Measurements from ENCODE around the gene NCOA3. TPM values are rescaled to one million over a fixed set of nuclear protein-coding genes. Genes with fewer than 3 reads are reported as not detected.

Gene NCOA3
- total and polyA plus RNA-seq, 2 of the 8 experiments (the other 6 are each of a cell fraction or from before 2014, with no cell fraction given): 7.9 to 24.7 TPM

DNA sequence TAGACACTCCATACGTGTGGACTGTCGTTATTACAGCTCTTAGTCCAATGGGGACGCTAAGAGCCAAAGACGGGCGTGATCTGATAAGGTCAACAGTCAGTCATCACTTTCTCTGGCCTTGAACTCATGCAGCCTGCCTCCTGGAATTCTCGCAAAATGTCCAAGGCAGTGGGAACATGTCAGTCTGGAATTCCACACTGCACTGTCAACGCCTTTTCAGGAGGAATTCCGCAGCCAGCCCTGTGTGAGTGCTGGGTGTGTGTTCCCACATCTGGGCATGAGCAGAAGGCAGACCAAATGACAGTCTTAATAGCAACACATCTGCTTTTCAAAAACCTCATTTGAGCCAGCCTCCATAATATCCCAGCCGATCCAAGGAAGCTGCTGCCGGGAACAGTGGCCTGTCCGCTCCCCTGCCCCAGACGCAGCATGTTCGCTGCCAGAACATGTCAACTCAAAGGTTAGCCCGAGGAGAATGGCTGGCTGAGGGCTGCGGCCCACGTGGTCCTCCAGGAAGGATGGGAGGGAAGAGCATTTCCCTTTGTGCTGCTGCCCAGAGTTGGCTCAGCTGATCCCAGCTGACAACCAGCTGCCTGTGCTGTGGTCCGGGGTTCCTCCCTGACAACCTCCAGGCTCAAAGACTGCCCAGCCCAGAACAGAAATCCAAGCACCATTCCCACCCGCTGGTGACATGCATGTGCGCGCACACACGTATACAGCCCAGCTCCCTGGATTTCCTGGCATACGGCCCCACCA is 180.5 kb downstream of the NCOA3 start (continued):
- TF ChIP-seq, protein P1, sequence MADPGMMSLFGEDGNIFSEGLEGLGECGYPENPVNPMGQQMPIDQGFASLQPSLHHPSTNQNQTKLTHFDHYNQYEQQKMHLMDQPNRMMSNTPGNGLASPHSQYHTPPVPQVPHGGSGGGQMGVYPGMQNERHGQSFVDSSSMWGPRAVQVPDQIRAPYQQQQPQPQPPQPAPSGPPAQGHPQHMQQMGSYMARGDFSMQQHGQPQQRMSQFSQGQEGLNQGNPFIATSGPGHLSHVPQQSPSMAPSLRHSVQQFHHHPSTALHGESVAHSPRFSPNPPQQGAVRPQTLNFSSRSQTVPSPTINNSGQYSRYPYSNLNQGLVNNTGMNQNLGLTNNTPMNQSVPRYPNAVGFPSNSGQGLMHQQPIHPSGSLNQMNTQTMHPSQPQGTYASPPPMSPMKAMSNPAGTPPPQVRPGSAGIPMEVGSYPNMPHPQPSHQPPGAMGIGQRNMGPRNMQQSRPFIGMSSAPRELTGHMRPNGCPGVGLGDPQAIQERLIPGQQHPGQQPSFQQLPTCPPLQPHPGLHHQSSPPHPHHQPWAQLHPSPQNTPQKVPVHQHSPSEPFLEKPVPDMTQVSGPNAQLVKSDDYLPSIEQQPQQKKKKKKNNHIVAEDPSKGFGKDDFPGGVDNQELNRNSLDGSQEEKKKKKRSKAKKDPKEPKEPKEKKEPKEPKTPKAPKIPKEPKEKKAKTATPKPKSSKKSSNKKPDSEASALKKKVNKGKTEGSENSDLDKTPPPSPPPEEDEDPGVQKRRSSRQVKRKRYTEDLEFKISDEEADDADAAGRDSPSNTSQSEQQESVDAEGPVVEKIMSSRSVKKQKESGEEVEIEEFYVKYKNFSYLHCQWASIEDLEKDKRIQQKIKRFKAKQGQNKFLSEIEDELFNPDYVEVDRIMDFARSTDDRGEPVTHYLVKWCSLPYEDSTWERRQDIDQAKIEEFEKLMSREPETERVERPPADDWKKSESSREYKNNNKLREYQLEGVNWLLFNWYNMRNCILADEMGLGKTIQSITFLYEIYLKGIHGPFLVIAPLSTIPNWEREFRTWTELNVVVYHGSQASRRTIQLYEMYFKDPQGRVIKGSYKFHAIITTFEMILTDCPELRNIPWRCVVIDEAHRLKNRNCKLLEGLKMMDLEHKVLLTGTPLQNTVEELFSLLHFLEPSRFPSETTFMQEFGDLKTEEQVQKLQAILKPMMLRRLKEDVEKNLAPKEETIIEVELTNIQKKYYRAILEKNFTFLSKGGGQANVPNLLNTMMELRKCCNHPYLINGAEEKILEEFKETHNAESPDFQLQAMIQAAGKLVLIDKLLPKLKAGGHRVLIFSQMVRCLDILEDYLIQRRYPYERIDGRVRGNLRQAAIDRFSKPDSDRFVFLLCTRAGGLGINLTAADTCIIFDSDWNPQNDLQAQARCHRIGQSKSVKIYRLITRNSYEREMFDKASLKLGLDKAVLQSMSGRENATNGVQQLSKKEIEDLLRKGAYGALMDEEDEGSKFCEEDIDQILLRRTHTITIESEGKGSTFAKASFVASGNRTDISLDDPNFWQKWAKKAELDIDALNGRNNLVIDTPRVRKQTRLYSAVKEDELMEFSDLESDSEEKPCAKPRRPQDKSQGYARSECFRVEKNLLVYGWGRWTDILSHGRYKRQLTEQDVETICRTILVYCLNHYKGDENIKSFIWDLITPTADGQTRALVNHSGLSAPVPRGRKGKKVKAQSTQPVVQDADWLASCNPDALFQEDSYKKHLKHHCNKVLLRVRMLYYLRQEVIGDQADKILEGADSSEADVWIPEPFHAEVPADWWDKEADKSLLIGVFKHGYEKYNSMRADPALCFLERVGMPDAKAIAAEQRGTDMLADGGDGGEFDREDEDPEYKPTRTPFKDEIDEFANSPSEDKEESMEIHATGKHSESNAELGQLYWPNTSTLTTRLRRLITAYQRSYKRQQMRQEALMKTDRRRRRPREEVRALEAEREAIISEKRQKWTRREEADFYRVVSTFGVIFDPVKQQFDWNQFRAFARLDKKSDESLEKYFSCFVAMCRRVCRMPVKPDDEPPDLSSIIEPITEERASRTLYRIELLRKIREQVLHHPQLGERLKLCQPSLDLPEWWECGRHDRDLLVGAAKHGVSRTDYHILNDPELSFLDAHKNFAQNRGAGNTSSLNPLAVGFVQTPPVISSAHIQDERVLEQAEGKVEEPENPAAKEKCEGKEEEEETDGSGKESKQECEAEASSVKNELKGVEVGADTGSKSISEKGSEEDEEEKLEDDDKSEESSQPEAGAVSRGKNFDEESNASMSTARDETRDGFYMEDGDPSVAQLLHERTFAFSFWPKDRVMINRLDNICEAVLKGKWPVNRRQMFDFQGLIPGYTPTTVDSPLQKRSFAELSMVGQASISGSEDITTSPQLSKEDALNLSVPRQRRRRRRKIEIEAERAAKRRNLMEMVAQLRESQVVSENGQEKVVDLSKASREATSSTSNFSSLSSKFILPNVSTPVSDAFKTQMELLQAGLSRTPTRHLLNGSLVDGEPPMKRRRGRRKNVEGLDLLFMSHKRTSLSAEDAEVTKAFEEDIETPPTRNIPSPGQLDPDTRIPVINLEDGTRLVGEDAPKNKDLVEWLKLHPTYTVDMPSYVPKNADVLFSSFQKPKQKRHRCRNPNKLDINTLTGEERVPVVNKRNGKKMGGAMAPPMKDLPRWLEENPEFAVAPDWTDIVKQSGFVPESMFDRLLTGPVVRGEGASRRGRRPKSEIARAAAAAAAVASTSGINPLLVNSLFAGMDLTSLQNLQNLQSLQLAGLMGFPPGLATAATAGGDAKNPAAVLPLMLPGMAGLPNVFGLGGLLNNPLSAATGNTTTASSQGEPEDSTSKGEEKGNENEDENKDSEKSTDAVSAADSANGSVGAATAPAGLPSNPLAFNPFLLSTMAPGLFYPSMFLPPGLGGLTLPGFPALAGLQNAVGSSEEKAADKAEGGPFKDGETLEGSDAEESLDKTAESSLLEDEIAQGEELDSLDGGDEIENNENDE (IDR thresholded peaks at IDR 0.05; ENCODE audit: insufficient replicate concordance, low read length): no peak
- TF ChIP-seq, protein P2, sequence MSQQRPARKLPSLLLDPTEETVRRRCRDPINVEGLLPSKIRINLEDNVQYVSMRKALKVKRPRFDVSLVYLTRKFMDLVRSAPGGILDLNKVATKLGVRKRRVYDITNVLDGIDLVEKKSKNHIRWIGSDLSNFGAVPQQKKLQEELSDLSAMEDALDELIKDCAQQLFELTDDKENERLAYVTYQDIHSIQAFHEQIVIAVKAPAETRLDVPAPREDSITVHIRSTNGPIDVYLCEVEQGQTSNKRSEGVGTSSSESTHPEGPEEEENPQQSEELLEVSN (IDR thresholded peaks at IDR 0.05): no peak
- no peak for TF ChIP-seq PHF8 (conservative IDR thresholded peaks at IDR 0.05; ENCODE audit: low read depth, low read length)
